H1 (cell line): ENCODE data around the gene SLC2A13. TPM values are rescaled to one million over a fixed set of nuclear protein-coding genes. Genes with fewer than 3 reads are reported as not detected.

Source experiments
- CTCF ChIA-PET: fragments of 300-600 bp; sonication (Branson Sonifier 250); formaldehyde crosslinking; loops from one replicate; lab custom pipeline; 2021; ENCODE audit not compliant: partially characterized antibody; lab: Charles Lee
- POLR2A ChIA-PET: fragments of 300-600 bp; sonication (Branson Sonifier 250); formaldehyde crosslinking; loops from one replicate; lab custom pipeline; 2021; ENCODE audit warnings: inconsistent platforms; ENCODE audit not compliant: partially characterized antibody; lab: Charles Lee
- DNase-seq, 2 experiments: peaks; one replicate each; pipeline versions ENCODE4 v3.0.0 to v3.0.0-alpha.2; 2010 to 2022; ENCODE audit warnings: low spot score in 2 of 2, low read depth in 1 of 2, mixed read lengths in 1 of 2
- FAIRE-seq: peaks from 2 replicates; lab custom pipeline; 2011; peaks lifted over from hg19 to GRCh38; lab: Jason Lieb, UNC
- H2AFZ ChIP-seq: 2 replicates; pipeline ENCODE4 v1.8.1; 2012; ENCODE audit warnings: low read length, inconsistent platforms
- H2AK5ac ChIP-seq: 2 replicates; pipeline ENCODE4 v1.6.1; 2013; ENCODE audit warnings: low read depth, low read length
- H2BK120ac ChIP-seq: replicated peaks from 2 replicates; pipeline ENCODE3; 2013; ENCODE audit warnings: low read depth, low read length, inconsistent platforms
- H2BK12ac ChIP-seq: 2 replicates; pipeline ENCODE4 v1.6.1; 2013; ENCODE audit warnings: low read depth, low read length
- H2BK15ac ChIP-seq: 2 replicates; pipeline ENCODE4 v1.6.1; 2013; ENCODE audit warnings: low read length
- H2BK20ac ChIP-seq: 2 replicates; pipeline ENCODE4 v1.6.1; 2013; ENCODE audit warnings: low read length
- H2BK5ac ChIP-seq: 2 replicates; pipeline ENCODE4 v1.6.1; 2013; ENCODE audit warnings: low read depth, low read length
- H3K14ac ChIP-seq: 2 replicates; pipeline ENCODE4 v1.6.1; 2013; ENCODE audit warnings: inconsistent platforms; ENCODE audit not compliant: insufficient read length
- H3K18ac ChIP-seq: 2 replicates; pipeline ENCODE4 v1.6.1; 2013; ENCODE audit warnings: low read length; ENCODE audit errors: extremely low read depth
- H3K23ac ChIP-seq: 2 replicates; pipeline ENCODE4 v1.6.1; 2013; ENCODE audit warnings: inconsistent platforms; ENCODE audit not compliant: insufficient read length
- H3K23me2 ChIP-seq: 2 replicates; pipeline ENCODE4 v1.6.1; 2013; ENCODE audit warnings: low read depth, low read length
- H3K27ac ChIP-seq: 2 replicates; pipeline ENCODE4 v1.6.1; 2011; ENCODE audit warnings: low read depth, low read length, inconsistent platforms
- H3K27me3 ChIP-seq, 4 experiments: replicated peaks in 1 of 4; 1 replicate in 1 of 4; 2 replicates in 3 of 4; pipeline versions ENCODE4 v1.6.1 to v1.8.1; 2011 to 2013; ENCODE audit warnings: low read length in 3 of 4, mild to moderate bottlenecking in 3 of 4, inconsistent platforms in 2 of 4, mixed read lengths in 2 of 4, moderate library complexity in 1 of 4; ENCODE audit not compliant: control insufficient read depth in 3 of 4, insufficient read depth in 3 of 4; ENCODE audit errors: extremely low read depth in 1 of 4
- H3K36me3 ChIP-seq, 4 experiments: 2 replicates each; pipeline versions ENCODE4 v1.6.1 to v1.8.1; 2011 to 2013; ENCODE audit warnings: mild to moderate bottlenecking in 4 of 4, low read length in 3 of 4, moderate library complexity in 2 of 4, control low read depth in 1 of 4, inconsistent platforms in 1 of 4; ENCODE audit not compliant: insufficient read depth in 4 of 4, control insufficient read depth in 2 of 4
- H3K4ac ChIP-seq: replicated peaks from 2 replicates; pipeline ENCODE3; 2013; ENCODE audit warnings: low read length, low read depth, mixed read lengths, inconsistent platforms; ENCODE audit not compliant: insufficient read length
- H3K4me1 ChIP-seq, 4 experiments: replicated peaks in 1 of 4; 1 replicate in 1 of 4; 2 replicates in 3 of 4; pipeline versions ENCODE4 v1.6.1 to v1.8.1; 2011 to 2013; ENCODE audit warnings: low read length in 3 of 4, inconsistent platforms in 2 of 4, mixed read lengths in 1 of 4; ENCODE audit not compliant: insufficient read depth in 4 of 4, control insufficient read depth in 3 of 4
- H3K4me2 ChIP-seq, 2 experiments: 2 replicates each; pipeline versions ENCODE4 v1.6.1 to v1.8.1; 2011 to 2013; ENCODE audit warnings: low read depth in 2 of 2, low read length in 2 of 2, control low read depth in 1 of 2, inconsistent platforms in 1 of 2, mild to moderate bottlenecking in 1 of 2; ENCODE audit not compliant: insufficient read depth in 1 of 2
- H3K4me3 ChIP-seq, 4 experiments: fragments of 200-600, 300-600 bp in 1 of 4; sonication (generic), shearing (Covaris generic), sonication (Bioruptor Twin) in 1 of 4; 2 replicates each; pipeline versions ENCODE4 v1.5.1 to v1.8.1; 2011 to 2016; ENCODE audit warnings: low read length in 4 of 4, low read depth in 3 of 4, control low read depth in 2 of 4, inconsistent platforms in 2 of 4, mild to moderate bottlenecking in 2 of 4, mixed read lengths in 1 of 4, moderate library complexity in 1 of 4; ENCODE audit not compliant: insufficient read depth in 2 of 4; ENCODE audit errors: extremely low read depth in 1 of 4
- H3K56ac ChIP-seq: replicated peaks from 2 replicates; pipeline ENCODE3; 2013; ENCODE audit warnings: low read depth, mild to moderate bottlenecking, mixed read lengths, low read length, inconsistent platforms; ENCODE audit not compliant: insufficient read length
- H3K79me1 ChIP-seq: 2 replicates; pipeline ENCODE4 v1.6.1; 2013; ENCODE audit warnings: low read depth, low read length, control low read depth
- H3K79me2 ChIP-seq, 2 experiments: 2 replicates each; pipeline versions ENCODE4 v1.6.1 to v1.8.1; 2012 to 2013; ENCODE audit warnings: low read length in 2 of 2, mild to moderate bottlenecking in 2 of 2, inconsistent platforms in 1 of 2; ENCODE audit not compliant: insufficient read depth in 2 of 2, control insufficient read depth in 1 of 2
- H3K9ac ChIP-seq, 4 experiments: replicated peaks in 1 of 4; 1 replicate in 1 of 4; 2 replicates in 3 of 4; pipeline versions ENCODE4 v1.6.1 to v1.8.1; 2011 to 2013; ENCODE audit warnings: low read depth in 3 of 4, low read length in 3 of 4, control low read depth in 2 of 4, mild to moderate bottlenecking in 2 of 4, moderate library complexity in 2 of 4, inconsistent platforms in 1 of 4; ENCODE audit errors: extremely low read depth in 1 of 4
- H3K9me3 ChIP-seq, 2 experiments: 2 replicates each; pipeline versions ENCODE4 v1.6.1 to v1.8.1; 2012 to 2013; ENCODE audit warnings: mild to moderate bottlenecking in 2 of 2, moderate library complexity in 2 of 2, control low read depth in 1 of 2, inconsistent platforms in 1 of 2, low read depth in 1 of 2, low read length in 1 of 2, mixed read lengths in 1 of 2; ENCODE audit not compliant: insufficient read depth in 2 of 2
- H4K20me1 ChIP-seq, 2 experiments: replicated peaks in 1 of 2; 2 replicates each; pipeline versions ENCODE3 to v1.8.1; 2011 to 2013; ENCODE audit warnings: inconsistent platforms in 2 of 2, low read length in 2 of 2, mild to moderate bottlenecking in 1 of 2; ENCODE audit not compliant: insufficient read depth in 2 of 2, control insufficient read depth in 1 of 2
- H4K5ac ChIP-seq: 2 replicates; pipeline ENCODE4 v1.6.1; 2013; ENCODE audit warnings: low read length, low read depth, mixed read lengths, inconsistent platforms; ENCODE audit not compliant: insufficient read length
- H4K8ac ChIP-seq: 2 replicates; pipeline ENCODE4 v1.8.0; 2013; ENCODE audit warnings: mild to moderate bottlenecking, moderate library complexity, low read length, inconsistent platforms; ENCODE audit not compliant: insufficient read depth; ENCODE audit errors: extremely low read depth
- H4K91ac ChIP-seq: replicated peaks from 2 replicates; pipeline ENCODE3; 2013; ENCODE audit warnings: low read length, mixed read lengths, inconsistent platforms; ENCODE audit not compliant: insufficient read length
- CEBPB ChIP-seq: IDR thresholded peaks from 2 replicates; pipeline ENCODE4 v1.6.1; 2012; ENCODE audit warnings: low read depth, low read length
- JUND ChIP-seq: IDR thresholded peaks from 2 replicates; pipeline ENCODE4 v1.6.1; 2011; ENCODE audit warnings: mild to moderate bottlenecking, improper control_type of control experiment, low read length
- RXRA ChIP-seq: IDR thresholded peaks from 2 replicates; pipeline ENCODE4 v1.6.1; 2011; ENCODE audit warnings: low read depth, mild to moderate bottlenecking, low read length, moderate library complexity; ENCODE audit not compliant: insufficient read depth
- WGBS, 2 experiments: shearing (Covaris generic) in 1 of 2; methylation state at CpG; one replicate each; pipeline versions ENCODE4 v1.1.6 to v1.1.7; 2013 to 2015; ENCODE audit warnings: low lambda C conversion rate in 2 of 2, mixed read lengths in 2 of 2, inconsistent platforms in 1 of 2, low coverage in 1 of 2, missing lambda C conversion rate in 1 of 2; ENCODE audit not compliant: insufficient replicate concordance in 2 of 2, insufficient coverage in 1 of 2, insufficient read length in 1 of 2; ENCODE audit errors: extremely low coverage in 1 of 2, missing lambda C conversion rate in 1 of 2; 5-methylcytosine and 5-hydroxymethylcytosine counted together
- polyA plus RNA-seq, 7 experiments: library from polyadenylated mRNA; depleted of rRNA in 3 of 7; stranded (reverse) in 5 of 7; unstranded in 2 of 7; fragments of >200 nt in 5 of 7; fragments of 200-250 nt in 2 of 7; gene quantifications; 1 replicate in 5 of 7; 2 replicates in 1 of 7; 4 replicates in 1 of 7; pipeline versions ENCODE4 v1.2.1 to v1.2.3, GENCODE V29; 2011 to 2013; ENCODE audit warnings: missing spikeins in 2 of 7, mixed read lengths in 2 of 7
- total RNA-seq: library from RNA; stranded (reverse); fragmentation: NEBNext Ultra II Directional; extraction: Animal tissue kit (Norgen Biotek cat#: 25700); gene quantifications from 2 replicates; pipeline ENCODE4 v1.2.1, GENCODE V29; 2021

SLC2A13 gene
- total and polyA plus RNA-seq, 2 of the 8 experiments (the other 6 are each of a cell fraction or from before 2014, with no cell fraction given) = 2.8 to 9.6 TPM

GRCh38 chr12:39972119-39972518 is 133.8 kb downstream of the SLC2A13 start:
- H4K8ac ChIP-seq = no peak overlapping the region
- no peaks in the 10 kb centered on the region for H3K36me3 ChIP-seq
- H3K4me1 ChIP-seq = peaks cover 0 to 4% (median 4%) of the 10 kb centered on the region in 4 experiments; a peak in 3 of 7 replicates
- ChIA-PET POLR2A (no interaction called here), CTCF (no interaction called here)
- H3K9ac ChIP-seq = no peak overlapping the region
- FAIRE-seq (no peak), DNase-seq (no peak)
- no peak overlapping the region for H3K18ac ChIP-seq
- H2BK5ac ChIP-seq = no peak overlapping the region
- no peak overlapping the region for H3K4ac ChIP-seq
- no peak overlapping the region for H2BK15ac ChIP-seq
- H3K27me3 ChIP-seq = no peaks in the 10 kb centered on the region
- H2BK12ac ChIP-seq = no peak overlapping the region
- no peak overlapping the region for H3K4me2 ChIP-seq
- WGBS, 2 experiments = 95% methylated on average over 1 of the region's 1 CpG; no CpG with 5 or more reads in 1 of the 2 experiments
- no peaks in the 10 kb centered on the region for H3K9me3 ChIP-seq
- no peak overlapping the region for H4K5ac ChIP-seq
- H2BK120ac ChIP-seq = no peak overlapping the region
- no peaks in the 10 kb centered on the region; the same call in 1 of the 2 replicates for H3K79me1 ChIP-seq
- peaks cover 0 to 2% of the 10 kb centered on the region in 2 experiments for H4K20me1 ChIP-seq
- peak; percentile 93 for TF ChIP-seq CEBPB
- TF ChIP-seq RXRA = no peak
- peak; percentile 48; the same call in 1 of the 2 replicates for TF ChIP-seq JUND
- TF ChIP-seq, all 59 proteins: peak for 2
- Histone ChIP-seq H3K23me2 (no peaks in the 10 kb centered on the region), H2AFZ (no peak overlapping the region), H3K27ac (no peak overlapping the region), H3K79me2 (no peaks in the 10 kb centered on the region; a peak in 1 of 4 replicates), H2BK20ac (no peak overlapping the region), H3K56ac (no peak overlapping the region), H3K14ac (no peak overlapping the region), H2AK5ac (no peak overlapping the region), H3K23ac (no peak overlapping the region), H3K4me3 (no peak overlapping the region), H4K91ac (no peak overlapping the region)
